ENCODE measurements around the gene EPHA2. TPM values are rescaled to one million over a fixed set of nuclear protein-coding genes. Genes with fewer than 3 reads are reported as not detected.

The EPHA2 gene
- polyA plus RNA-seq, 1 experiment, result 26.5 TPM

- ChIA-PET POLR2A (no interaction called here), CTCF (no interaction called here)
- H3K36me3 ChIP-seq (ENCODE audit: control insufficient read depth, insufficient read depth, low read length), result no peaks in the 10 kb centered on the region
- DNase-seq (ENCODE audit: low read depth), result no peak
- TF ChIP-seq CTCF (IDR thresholded peaks at IDR 0.05; ENCODE audit: insufficient read depth, low read depth, low read length), result no peak
- peaks cover 1% of the 10 kb centered on the region for H3K27me3 ChIP-seq (ENCODE audit: control insufficient read depth, insufficient read depth, low read length)
- H3K4me3 ChIP-seq (ENCODE audit: low read depth, low read length), result no peak overlapping the region
Measured at GRCh38 chr1:16090076-16090826, 65.6 kb downstream of the EPHA2 start.

GRCh38 chr1:16088996-16089395, 66.9 kb downstream of the EPHA2 start:
- CTCF ChIA-PET, result interaction anchor here (1.1 kb wide), 1 partner anchor 9 kb away, joined by 3 read pairs; no protein-coding TSS in a partner anchor
- Histone ChIP-seq H3K27me3 (ENCODE audit: control insufficient read depth, insufficient read depth, low read length) (peaks cover 1% of the 10 kb centered on the region; the same call in 1 of the 2 replicates), H3K4me3 (ENCODE audit: low read depth, low read length) (no peak overlapping the region), H3K36me3 (ENCODE audit: control insufficient read depth, insufficient read depth, low read length) (no peaks in the 10 kb centered on the region)
- TF ChIP-seq CTCF (IDR thresholded peaks at IDR 0.05; ENCODE audit: insufficient read depth, low read depth, low read length), result no peak
- DNase-seq (ENCODE audit: low read depth), result no peak
- POLR2A ChIA-PET, result no interaction called here

GRCh38 chr1:16088351-16088911, 67.4 kb downstream of the EPHA2 start:
- H3K27me3 ChIP-seq (ENCODE audit: control insufficient read depth, insufficient read depth, low read length), result peaks cover 1% of the 10 kb centered on the region; the same call in 1 of the 2 replicates
- ChIA-PET POLR2A (no interaction called here), CTCF (interaction anchor here (1.1 to 1.4 kb wide), 2 partner anchors 10 to 13 kb away, joined by 3 read pairs; no protein-coding TSS in a partner anchor)
- no peak for TF ChIP-seq CTCF (IDR thresholded peaks at IDR 0.05; ENCODE audit: insufficient read depth, low read depth, low read length)
- H3K4me3 ChIP-seq (ENCODE audit: low read depth, low read length), result no peak overlapping the region
- H3K36me3 ChIP-seq (ENCODE audit: control insufficient read depth, insufficient read depth, low read length), result no peaks in the 10 kb centered on the region
- no peak for DNase-seq (ENCODE audit: low read depth)

GRCh38 chr1:16087733-16088132, 68.1 kb downstream of the EPHA2 start:
- Histone ChIP-seq H3K4me3 (ENCODE audit: low read depth, low read length) (no peak overlapping the region), H3K27me3 (ENCODE audit: control insufficient read depth, insufficient read depth, low read length) (peaks cover 1% of the 10 kb centered on the region; the same call in 1 of the 2 replicates), H3K36me3 (ENCODE audit: control insufficient read depth, insufficient read depth, low read length) (no peaks in the 10 kb centered on the region)
- no peak for DNase-seq (ENCODE audit: low read depth)
- no peak for TF ChIP-seq CTCF (IDR thresholded peaks at IDR 0.05; ENCODE audit: insufficient read depth, low read depth, low read length)
- POLR2A ChIA-PET, result no interaction called here
- CTCF ChIA-PET, result interaction anchor here (1.1 to 1.4 kb wide), 2 partner anchors 10 to 12 kb away, joined by 3 read pairs; no protein-coding TSS in a partner anchor

GRCh38 chr1:16085522-16085921, 70.3 kb downstream of the EPHA2 start:
- H3K27me3 ChIP-seq (ENCODE audit: control insufficient read depth, insufficient read depth, low read length), result no peaks in the 10 kb centered on the region; the same call in 1 of the 2 replicates
- no peak for TF ChIP-seq CTCF (IDR thresholded peaks at IDR 0.05; ENCODE audit: insufficient read depth, low read depth, low read length)
- H3K4me3 ChIP-seq (ENCODE audit: low read depth, low read length), result no peak overlapping the region
- no peaks in the 10 kb centered on the region for H3K36me3 ChIP-seq (ENCODE audit: control insufficient read depth, insufficient read depth, low read length)
- CTCF ChIA-PET, result interaction anchor here (1.1 to 18.0 kb wide), 3 partner anchors 13 to 101 kb away, joined by 3 to 584 read pairs (median 3); no protein-coding TSS in a partner anchor
- no peak for DNase-seq (ENCODE audit: low read depth)
- POLR2A ChIA-PET, result no interaction called here

Data from BJ (cell line).